Fibroblast of peridontal ligament (primary cell): ENCODE measurements around the gene GFY.
"Not testable (repeated sequence)": the region's sequence is repeated elsewhere in the genome, so short reads cannot be mapped to it uniquely, and the experiment has no call there.

Source experiments
- DNase-seq: peaks from one replicate; pipeline ENCODE4 v3.0.0-alpha.2; 2010; ENCODE audit errors: extremely low read depth

GFY gene

GRCh38 chr19:49469828-49470614 lies 44.8 kb downstream of the GFY start:
- no peak for DNase-seq

- no peak for DNase-seq
Measured at GRCh38 chr19:49470615-49470978, 45.4 kb downstream of the GFY start.

- no peak for DNase-seq
Measured at GRCh38 chr19:49472936-49473335, 47.7 kb downstream of the GFY start.

DNA sequence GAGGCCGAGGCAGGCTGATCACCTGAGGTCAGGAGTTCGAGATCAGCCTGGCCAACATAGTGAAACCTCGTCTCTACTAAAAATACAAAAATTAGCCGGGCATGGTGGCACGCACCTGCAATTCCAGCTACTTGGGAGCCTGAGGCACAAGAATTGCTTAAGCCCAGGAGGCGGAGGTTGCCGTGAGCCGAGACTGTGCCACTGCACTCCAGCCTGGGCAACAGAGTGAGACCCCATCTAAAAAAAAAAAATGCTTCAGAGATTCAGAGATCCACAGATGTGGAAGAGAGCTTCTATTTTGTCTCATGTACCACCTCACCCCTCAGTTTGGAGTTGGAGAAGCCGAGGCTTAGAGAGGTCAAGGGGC lies 48.3 kb downstream of the GFY start:
- not testable (repeated sequence) for DNase-seq

- DNase-seq = peak; percentile 76
Measured at GRCh38 chr19:49473868-49474541, 48.8 kb downstream of the GFY start, which contains the start of gene FLT3LG. FLT3LG (plus strand) TSS chr19:49474215; CDS start chr19:49474640, 425 bp downstream.

DNA sequence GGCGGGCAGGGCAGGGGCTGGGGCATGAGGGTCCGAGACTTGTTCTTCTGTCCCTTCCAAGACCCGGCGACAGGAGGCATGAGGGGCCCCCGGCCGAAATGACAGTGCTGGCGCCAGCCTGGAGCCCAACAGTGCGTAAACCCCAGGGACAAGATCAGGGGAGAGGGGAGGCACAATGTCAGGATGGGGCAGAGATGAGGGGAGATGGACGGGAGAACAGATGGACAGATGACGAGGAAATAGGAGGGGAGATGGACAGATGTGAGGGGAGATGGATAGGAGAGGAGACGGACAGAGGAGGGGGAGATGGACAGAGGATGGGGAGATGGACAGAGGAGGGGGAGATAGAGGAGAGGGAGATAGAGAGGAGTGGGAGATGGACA lies 49.3 kb downstream of the GFY start:
- no peak for DNase-seq

DNA sequence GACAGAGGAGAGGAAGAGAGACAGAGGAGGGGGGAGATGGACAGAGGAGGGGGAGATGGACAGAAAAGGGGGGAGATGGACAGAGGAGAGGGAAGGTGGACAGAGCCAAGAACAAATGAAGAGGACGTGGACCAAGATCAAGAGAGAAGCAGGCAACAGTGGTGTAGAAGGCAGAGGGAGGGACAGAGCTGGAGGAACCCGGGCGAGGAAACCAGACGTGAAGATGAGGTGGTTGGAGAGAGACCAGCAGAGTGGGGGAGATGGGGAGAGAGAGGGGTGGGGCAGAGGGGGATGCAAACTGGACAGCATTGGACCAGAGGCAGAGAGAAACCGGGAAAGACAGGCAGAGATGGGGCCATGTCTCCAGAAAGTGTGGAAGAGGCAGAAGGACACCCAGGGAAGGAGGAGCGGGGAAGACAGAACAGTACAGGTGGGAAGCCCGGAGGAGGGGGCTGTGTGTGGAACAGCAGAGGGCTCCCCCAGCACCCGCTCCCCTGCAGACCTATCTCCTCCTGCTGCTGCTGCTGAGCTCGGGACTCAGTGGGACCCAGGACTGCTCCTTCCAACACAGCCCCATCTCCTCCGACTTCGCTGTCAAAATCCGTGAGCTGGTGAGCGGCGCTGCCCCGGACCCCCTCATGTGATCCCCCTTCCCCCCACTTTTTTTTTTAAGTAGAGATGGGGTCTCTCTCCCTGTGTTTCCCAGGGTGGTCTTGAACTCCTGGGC lies 50.2 kb downstream of the GFY start:
- DNase-seq = no peak

DNA sequence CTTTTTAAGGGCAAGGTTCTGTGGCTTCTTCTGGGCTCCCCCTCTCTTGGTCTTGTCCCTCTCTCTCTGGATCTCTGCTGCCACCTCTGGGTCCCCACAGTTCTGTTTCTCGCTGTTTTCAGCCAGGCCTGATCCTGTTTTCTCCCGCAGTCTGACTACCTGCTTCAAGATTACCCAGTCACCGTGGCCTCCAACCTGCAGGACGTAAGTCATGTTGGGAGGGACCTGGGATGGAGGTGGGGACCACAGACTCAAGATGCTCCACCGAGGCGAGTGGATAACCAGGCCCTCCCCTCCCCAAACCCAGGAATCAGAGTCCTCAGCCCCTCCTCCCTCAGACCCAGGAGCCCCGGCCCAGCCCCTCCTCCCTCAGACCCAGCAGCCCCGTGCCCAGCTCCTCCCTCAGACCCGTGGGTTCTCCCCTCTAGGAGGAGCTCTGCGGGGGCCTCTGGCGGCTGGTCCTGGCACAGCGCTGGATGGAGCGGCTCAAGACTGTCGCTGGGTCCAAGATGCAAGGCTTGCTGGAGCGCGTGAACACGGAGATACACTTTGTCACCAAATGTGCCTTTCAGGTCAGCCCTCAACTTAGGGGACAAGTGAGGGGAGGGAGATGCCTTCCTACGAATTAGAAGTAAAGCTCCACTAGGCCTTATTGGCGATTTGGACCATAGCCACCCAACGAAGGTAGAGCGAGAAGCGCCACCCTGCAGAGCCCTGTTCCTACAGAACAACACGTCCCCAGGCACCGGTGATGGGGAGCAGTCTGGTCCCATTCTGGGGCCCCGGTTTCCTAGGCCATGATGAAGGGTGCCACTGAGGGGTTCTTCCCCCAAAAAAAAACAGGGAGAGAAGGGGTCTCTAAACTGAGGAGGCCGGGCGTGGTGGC lies 51.0 kb downstream of the GFY start:
- DNase-seq = no peak
